Nephron (organoid): ENCODE results near the gene FHOD3.
A peak's percentile ranks its signal among the peaks of the same experiment; 100 is the strongest.

Source experiments
- H3K27ac Mint-ChIP-seq, 3 experiments: 2 replicates each; pipeline ENCODE4 v1.8.0; 2020; ENCODE audit warnings: mixed read lengths in 3 of 3, mild to moderate bottlenecking in 2 of 3, moderate library complexity in 1 of 3
- H3K27me3 Mint-ChIP-seq: 2 replicates; pipeline ENCODE4 v1.8.0; 2021; ENCODE audit warnings: low read depth, mild to moderate bottlenecking, moderate library complexity, mixed read lengths
- H3K36me3 Mint-ChIP-seq: 2 replicates; pipeline ENCODE4 v1.8.0; 2020; ENCODE audit warnings: low read depth, mixed read lengths
- H3K4me1 Mint-ChIP-seq: 2 replicates; pipeline ENCODE4 v1.8.0; 2020; ENCODE audit warnings: mixed read lengths
- H3K4me3 Mint-ChIP-seq, 3 experiments: 2 replicates each; pipeline ENCODE4 v1.8.0; 2020; ENCODE audit warnings: mild to moderate bottlenecking in 3 of 3, mixed read lengths in 3 of 3, moderate library complexity in 2 of 3
- H3K9me3 Mint-ChIP-seq: 2 replicates; pipeline ENCODE4 v1.8.0; 2020; ENCODE audit warnings: mixed read lengths
- TF ChIP-seq, protein P1 (sequence below), 3 experiments: fragments of 200-600 bp; sonication (generic); IDR thresholded peaks; one replicate each; pipeline ENCODE4 v1.5.0; 2021; ENCODE audit warnings: antibody characterized with exemption in 3 of 3; ENCODE audit not compliant: unreplicated experiment in 3 of 3

The FHOD3 gene

DNA sequence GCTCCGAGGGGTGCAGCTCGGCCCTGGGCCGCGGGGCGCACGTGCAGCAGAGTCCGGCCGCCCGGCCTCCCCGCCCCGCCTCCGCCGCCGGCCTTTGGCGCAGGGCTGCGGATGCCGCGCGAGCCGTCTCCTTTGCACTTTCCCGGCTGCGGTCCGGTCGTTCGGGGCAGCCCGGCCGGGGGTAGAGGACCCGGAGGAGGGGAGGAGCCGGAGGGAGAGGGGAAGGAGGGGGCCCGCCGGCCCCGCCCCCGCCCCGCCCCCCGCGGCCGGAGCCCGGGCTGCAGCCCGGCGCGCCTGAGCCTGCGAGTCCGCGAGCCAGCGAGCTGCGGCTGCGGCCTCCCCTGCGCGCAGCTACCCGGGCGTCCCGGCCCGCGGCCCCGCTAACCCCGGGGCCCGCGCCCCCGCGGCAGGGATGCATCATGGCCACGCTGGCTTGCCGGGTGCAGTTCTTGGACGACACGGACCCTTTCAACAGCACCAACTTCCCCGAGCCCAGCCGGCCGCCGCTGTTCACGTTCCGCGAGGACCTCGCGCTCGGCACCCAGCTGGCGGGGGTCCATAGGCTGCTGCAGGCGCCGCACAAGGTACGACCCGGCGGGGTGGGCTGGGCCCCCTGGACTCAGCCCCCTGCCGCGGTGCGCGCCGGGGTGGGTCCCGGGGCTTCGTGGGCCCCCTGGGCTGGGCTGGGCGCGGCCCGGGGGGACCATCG is at the start of gene FHOD3:
Gene FHOD3, plus strand, starts transcription at position 297 of the 709 bp plus-strand sequence. Its CDS starts 123 bp downstream, at position 420.
- no peaks in the 10 kb centered on the region for H3K36me3 Mint-ChIP-seq
- TF ChIP-seq, protein P1, sequence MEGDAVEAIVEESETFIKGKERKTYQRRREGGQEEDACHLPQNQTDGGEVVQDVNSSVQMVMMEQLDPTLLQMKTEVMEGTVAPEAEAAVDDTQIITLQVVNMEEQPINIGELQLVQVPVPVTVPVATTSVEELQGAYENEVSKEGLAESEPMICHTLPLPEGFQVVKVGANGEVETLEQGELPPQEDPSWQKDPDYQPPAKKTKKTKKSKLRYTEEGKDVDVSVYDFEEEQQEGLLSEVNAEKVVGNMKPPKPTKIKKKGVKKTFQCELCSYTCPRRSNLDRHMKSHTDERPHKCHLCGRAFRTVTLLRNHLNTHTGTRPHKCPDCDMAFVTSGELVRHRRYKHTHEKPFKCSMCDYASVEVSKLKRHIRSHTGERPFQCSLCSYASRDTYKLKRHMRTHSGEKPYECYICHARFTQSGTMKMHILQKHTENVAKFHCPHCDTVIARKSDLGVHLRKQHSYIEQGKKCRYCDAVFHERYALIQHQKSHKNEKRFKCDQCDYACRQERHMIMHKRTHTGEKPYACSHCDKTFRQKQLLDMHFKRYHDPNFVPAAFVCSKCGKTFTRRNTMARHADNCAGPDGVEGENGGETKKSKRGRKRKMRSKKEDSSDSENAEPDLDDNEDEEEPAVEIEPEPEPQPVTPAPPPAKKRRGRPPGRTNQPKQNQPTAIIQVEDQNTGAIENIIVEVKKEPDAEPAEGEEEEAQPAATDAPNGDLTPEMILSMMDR (IDR thresholded peaks at IDR 0.05; ENCODE audit: unreplicated experiment in 3 of 3): no peak

DNA sequence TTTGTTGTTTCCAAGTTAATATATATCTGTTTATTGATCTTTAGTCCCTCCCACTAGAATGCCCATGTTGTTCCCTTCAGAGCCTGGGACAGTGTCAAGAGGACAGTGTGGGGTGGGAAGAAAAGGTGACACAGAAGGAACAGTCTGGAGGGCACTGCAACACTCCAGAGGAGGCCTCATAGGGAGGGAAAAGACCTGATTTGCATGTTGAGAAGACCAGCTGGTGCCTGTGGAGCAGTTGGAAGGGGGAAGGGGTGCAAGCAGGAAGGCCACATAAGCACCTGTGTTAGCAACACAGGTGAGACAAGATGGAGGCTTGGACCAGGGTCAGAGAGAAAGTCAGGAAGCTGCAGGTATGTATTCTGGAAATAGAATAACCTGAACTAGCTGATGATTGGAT is 48.1 kb upstream of the FHOD3 start:
- Mint-ChIP-seq H3K4me1 (no peaks in the 10 kb centered on the region), H3K9me3 (peaks cover 33% of the 10 kb centered on the region), H3K27ac (no peak overlapping the region), H3K36me3 (peaks cover 5% of the 10 kb centered on the region), H3K27me3 (peaks cover 7% of the 10 kb centered on the region), H3K4me3 (no peak overlapping the region)
- TF ChIP-seq, protein P1 (IDR thresholded peaks at IDR 0.05; ENCODE audit: unreplicated experiment in 3 of 3): no peak

More for the DNA sequence above, at the start of gene FHOD3:
- Mint-ChIP-seq H3K4me3 (peak within 1 kb of the TSS; percentile 34 to 85 (median 60)), H3K27ac (no peak within 1 kb of the TSS), H3K4me1 (peaks cover 21% of the 10 kb centered on the region), H3K9me3 (no peaks in the 10 kb centered on the region), H3K27me3 (peaks cover 25% of the 10 kb centered on the region)

DNA sequence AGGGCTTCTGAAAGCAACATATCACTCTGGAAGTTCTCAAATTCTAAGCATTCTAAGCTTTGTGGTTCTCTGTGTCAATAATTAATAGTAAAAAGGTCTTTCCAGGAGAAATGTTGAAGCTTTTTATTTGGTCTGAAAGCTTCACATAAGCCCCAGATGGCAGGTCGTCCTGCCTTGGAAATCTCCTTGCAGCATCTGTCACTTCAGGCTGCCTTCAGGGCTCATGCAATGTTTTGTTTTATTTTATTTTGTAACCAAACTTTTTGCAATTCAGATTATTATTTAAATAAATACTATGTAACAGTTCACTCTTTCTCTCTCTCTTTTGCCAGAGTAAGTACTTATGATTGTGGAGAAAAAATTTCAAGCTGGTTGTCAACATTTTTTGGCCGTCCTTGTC is 46.7 kb upstream of the FHOD3 start:
- no peak overlapping the region for H3K4me3 Mint-ChIP-seq
- H3K4me1 Mint-ChIP-seq: no peaks in the 10 kb centered on the region
- TF ChIP-seq, protein P1 (IDR thresholded peaks at IDR 0.05; ENCODE audit: unreplicated experiment in 3 of 3): no peak
- peaks cover 7% of the 10 kb centered on the region for H3K27me3 Mint-ChIP-seq
- no peak overlapping the region for H3K27ac Mint-ChIP-seq
- peaks cover 5% of the 10 kb centered on the region for H3K36me3 Mint-ChIP-seq
- peaks cover 25% of the 10 kb centered on the region for H3K9me3 Mint-ChIP-seq

DNA sequence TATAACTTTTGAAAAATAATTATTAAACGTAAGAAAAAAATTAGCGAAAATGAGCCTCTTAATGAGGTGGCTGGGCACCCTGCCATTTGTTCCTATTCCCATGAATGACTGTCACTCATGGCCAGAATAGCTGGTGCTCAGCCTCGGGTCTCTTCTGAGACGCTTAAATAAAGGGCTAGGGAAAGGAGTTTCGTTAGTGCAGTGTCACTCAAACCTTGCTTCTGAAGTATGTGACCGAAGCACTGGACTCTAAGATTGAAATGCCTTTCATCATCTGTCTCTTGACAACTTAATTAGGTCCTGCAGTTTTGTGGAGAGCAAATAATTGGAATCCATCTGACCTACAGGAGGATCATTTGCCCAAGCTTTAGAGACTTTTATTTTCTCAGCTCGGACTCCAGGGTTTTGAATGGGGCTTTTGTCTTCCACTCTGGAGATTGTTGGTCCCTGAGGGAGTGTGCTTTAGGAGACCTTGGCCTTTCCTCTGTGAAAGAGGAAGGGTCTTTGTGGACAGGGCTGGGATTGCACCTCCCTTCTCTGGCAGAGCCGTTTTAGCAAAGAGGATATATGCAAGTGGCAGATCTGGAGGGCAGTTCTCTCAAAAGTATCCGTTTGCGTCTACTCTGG is 42.3 kb upstream of the FHOD3 start:
- no peak overlapping the region for H3K4me3 Mint-ChIP-seq
- no peaks in the 10 kb centered on the region for H3K9me3 Mint-ChIP-seq
- TF ChIP-seq, protein P1 (IDR thresholded peaks at IDR 0.05; ENCODE audit: unreplicated experiment in 3 of 3): no peak
- no peaks in the 10 kb centered on the region for H3K4me1 Mint-ChIP-seq
- H3K27me3 Mint-ChIP-seq: no peaks in the 10 kb centered on the region
- H3K36me3 Mint-ChIP-seq: no peaks in the 10 kb centered on the region
- no peak overlapping the region for H3K27ac Mint-ChIP-seq

DNA sequence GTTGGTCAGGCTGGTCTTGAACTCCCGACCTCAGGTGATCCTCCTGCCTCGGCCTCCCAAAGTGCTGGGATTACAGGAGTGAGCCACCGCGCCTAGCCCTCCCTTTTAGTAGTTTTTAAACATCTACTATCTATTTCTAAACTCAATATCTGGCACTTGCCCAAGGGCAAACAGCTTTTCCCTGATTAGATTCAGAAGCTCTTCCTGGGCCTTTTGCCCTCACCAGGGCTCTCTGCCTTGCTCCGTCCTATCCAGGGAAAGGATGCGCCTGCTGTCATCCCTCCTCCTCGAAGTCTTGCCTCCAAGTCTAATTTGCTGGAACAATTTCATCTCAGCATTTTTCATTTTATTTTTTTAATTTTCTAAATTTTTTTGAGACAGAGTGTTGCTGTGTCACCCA is 41.4 kb upstream of the FHOD3 start:
- TF ChIP-seq, protein P1 (IDR thresholded peaks at IDR 0.05; ENCODE audit: unreplicated experiment in 3 of 3): no peak
- Mint-ChIP-seq H3K27ac (no peak overlapping the region), H3K36me3 (no peaks in the 10 kb centered on the region), H3K27me3 (no peaks in the 10 kb centered on the region), H3K4me1 (no peaks in the 10 kb centered on the region), H3K4me3 (no peak overlapping the region), H3K9me3 (no peaks in the 10 kb centered on the region)
